Measurements from ENCODE around the gene COP1. TPM values are rescaled to one million over a fixed set of nuclear protein-coding genes. Genes with fewer than 3 reads are reported as not detected.

Gene COP1
- total RNA-seq, 6 experiments from 2014 or later: 19.7 to 33.7 (median 20.9) TPM

DNA sequence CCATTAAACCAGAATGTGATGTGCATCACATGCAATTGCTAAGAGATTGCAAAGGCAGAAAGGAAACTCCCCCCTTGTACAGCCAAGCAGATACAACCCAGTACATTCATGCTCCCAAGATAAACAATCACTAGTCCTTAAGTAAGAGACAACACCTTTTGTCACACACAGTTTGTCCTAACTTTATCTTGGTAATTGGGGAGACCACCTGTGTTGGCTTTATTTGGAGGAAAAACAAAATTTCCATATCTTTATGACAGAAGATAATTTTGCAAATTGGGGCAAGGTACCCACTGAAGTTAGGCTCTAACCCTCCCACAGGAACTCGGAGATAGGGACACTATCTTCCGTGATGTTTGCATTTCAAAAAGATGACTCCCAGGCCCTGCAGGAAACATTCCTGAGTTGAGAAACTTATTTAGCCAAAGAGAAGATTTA is 288.7 kb downstream of the COP1 start:
- Histone ChIP-seq H3K27ac (no peak overlapping the region), H3K4me3 (no peak overlapping the region), H3K9me3 (no peaks in the 10 kb centered on the region), H3K36me3 (no peaks in the 10 kb centered on the region), H3K4me1 (no peaks in the 10 kb centered on the region), H3K27me3 (no peaks in the 10 kb centered on the region)
- 87% methylated on average over 2 of the region's 2 CpGs for WGBS (ENCODE audit: insufficient coverage, low coverage, low lambda C conversion rate, missing lambda C conversion rate)
- ATAC-seq (no peak), DNase-seq (no peak)
- intact Hi-C loops (cut with DNase I): no loop called here
- TF ChIP-seq, protein P1, sequence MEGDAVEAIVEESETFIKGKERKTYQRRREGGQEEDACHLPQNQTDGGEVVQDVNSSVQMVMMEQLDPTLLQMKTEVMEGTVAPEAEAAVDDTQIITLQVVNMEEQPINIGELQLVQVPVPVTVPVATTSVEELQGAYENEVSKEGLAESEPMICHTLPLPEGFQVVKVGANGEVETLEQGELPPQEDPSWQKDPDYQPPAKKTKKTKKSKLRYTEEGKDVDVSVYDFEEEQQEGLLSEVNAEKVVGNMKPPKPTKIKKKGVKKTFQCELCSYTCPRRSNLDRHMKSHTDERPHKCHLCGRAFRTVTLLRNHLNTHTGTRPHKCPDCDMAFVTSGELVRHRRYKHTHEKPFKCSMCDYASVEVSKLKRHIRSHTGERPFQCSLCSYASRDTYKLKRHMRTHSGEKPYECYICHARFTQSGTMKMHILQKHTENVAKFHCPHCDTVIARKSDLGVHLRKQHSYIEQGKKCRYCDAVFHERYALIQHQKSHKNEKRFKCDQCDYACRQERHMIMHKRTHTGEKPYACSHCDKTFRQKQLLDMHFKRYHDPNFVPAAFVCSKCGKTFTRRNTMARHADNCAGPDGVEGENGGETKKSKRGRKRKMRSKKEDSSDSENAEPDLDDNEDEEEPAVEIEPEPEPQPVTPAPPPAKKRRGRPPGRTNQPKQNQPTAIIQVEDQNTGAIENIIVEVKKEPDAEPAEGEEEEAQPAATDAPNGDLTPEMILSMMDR (IDR thresholded peaks at IDR 0.05): no peak
- no peak for TF ChIP-seq POLR2A (IDR thresholded peaks at IDR 0.05)

DNA sequence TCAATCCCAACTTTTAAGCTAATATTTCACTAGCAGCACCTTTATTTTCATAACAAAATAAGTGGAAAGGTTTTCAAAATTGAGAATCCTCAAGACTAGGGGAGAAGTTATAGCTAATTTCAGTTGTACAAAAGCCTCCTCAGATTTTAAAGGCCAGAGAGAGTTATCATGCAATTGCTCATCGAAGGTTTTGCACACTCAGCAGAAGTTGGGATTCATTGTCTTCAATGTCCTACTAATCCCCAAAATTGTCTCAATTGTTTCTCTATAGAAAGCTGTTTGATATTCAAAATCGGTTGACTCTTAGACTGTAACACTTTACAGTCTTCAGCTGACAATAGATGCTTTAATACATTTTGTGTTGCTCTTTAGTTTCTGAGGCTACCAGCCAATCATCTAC is 293.0 kb downstream of the COP1 start:
- Histone ChIP-seq H3K4me1 (no peaks in the 10 kb centered on the region), H3K9me3 (no peaks in the 10 kb centered on the region), H3K36me3 (no peaks in the 10 kb centered on the region), H3K4me3 (no peak overlapping the region), H3K27me3 (no peaks in the 10 kb centered on the region), H3K27ac (no peak overlapping the region)
- DNase-seq: no peak
- ATAC-seq: no peak
- intact Hi-C loops (cut with DNase I): no loop called here
- WGBS (ENCODE audit: insufficient coverage, low coverage, low lambda C conversion rate, missing lambda C conversion rate): 95% methylated on average over 2 of the region's 2 CpGs
- TF ChIP-seq POLR2A (IDR thresholded peaks at IDR 0.05): no peak
- TF ChIP-seq, protein P1 (IDR thresholded peaks at IDR 0.05): no peak

DNA sequence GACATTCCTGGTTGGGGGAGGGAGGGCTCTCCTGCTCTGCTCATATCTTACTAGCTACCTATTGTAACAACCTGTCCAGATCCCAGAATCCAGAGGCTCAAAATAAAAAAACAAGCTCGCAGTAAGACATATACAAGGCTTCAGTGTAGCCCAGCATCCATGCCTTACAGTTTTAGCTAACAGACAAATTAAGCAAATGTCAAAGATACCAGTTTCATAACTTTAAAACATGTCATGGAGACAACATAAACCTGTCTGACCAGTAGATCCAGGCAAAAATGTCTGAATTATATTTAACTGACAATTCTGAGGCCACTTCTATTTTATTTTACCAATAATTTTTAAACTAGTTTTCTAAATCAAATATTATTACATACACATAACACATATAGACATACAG is 295.9 kb downstream of the COP1 start:
- no peak overlapping the region for H3K4me3 ChIP-seq
- no peak for DNase-seq
- H3K27me3 ChIP-seq: no peaks in the 10 kb centered on the region
- WGBS (ENCODE audit: insufficient coverage, low coverage, low lambda C conversion rate, missing lambda C conversion rate): 92% methylated on average over 1 of the region's 1 CpG
- H3K9me3 ChIP-seq: no peaks in the 10 kb centered on the region
- ATAC-seq: no peak
- H3K4me1 ChIP-seq: no peaks in the 10 kb centered on the region
- intact Hi-C loops (cut with DNase I): no loop called here
- TF ChIP-seq, protein P1 (IDR thresholded peaks at IDR 0.05): no peak
- TF ChIP-seq POLR2A (IDR thresholded peaks at IDR 0.05): no peak
- H3K36me3 ChIP-seq: no peaks in the 10 kb centered on the region
- no peak overlapping the region for H3K27ac ChIP-seq

- Histone ChIP-seq H3K27ac (no peak overlapping the region), H3K36me3 (no peaks in the 10 kb centered on the region), H3K4me1 (no peaks in the 10 kb centered on the region), H3K4me3 (no peak overlapping the region), H3K9me3 (no peaks in the 10 kb centered on the region), H3K27me3 (no peaks in the 10 kb centered on the region)
- intact Hi-C loops (cut with DNase I): no loop called here
- TF ChIP-seq, protein P1 (IDR thresholded peaks at IDR 0.05): no peak
- no peak for TF ChIP-seq POLR2A (IDR thresholded peaks at IDR 0.05)
- WGBS (ENCODE audit: insufficient coverage, low coverage, low lambda C conversion rate, missing lambda C conversion rate): 60% methylated on average over 3 of the region's 3 CpGs
- peak; percentile 58 to 94 (median 71) for ATAC-seq
- no peak for DNase-seq
These were observed 300.7 kb downstream of the COP1 start for GRCh38 chr1:175906370-175906769.

DNA sequence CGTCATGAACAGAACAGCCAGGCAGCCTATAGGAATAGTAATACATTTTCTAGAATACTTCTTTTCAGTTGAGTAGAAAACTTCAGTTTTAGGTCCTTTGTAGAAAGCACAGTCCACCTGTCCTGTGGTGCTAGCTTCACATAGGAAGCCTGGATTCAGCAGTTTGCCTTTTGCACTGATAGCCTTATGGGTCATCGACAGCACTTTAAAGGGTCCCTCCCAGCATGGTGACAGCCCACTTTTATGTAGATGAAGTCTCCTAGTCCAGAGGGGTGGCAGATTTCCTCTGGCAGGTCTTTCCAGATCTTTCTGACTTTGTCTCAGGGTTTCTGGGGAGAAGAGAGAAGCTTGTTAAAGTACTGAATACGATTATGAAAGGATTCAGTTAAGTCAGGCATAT is 302.3 kb downstream of the COP1 start:
- no peaks in the 10 kb centered on the region for H3K27me3 ChIP-seq
- no peak overlapping the region for H3K27ac ChIP-seq
- no peak overlapping the region for H3K4me3 ChIP-seq
- intact Hi-C loops (cut with DNase I): no loop called here
- H3K4me1 ChIP-seq: no peaks in the 10 kb centered on the region
- DNase-seq: no peak
- TF ChIP-seq, protein P1 (IDR thresholded peaks at IDR 0.05): no peak
- no peak for TF ChIP-seq POLR2A (IDR thresholded peaks at IDR 0.05)
- no peaks in the 10 kb centered on the region for H3K36me3 ChIP-seq
- WGBS (ENCODE audit: insufficient coverage, low coverage, low lambda C conversion rate, missing lambda C conversion rate): 90% methylated on average over 3 of the region's 3 CpGs
- ATAC-seq: no peak
- no peaks in the 10 kb centered on the region for H3K9me3 ChIP-seq

All from right lobe of liver (tissue), 6 donors.